Testis (tissue), 2 donors: Measurements from ENCODE around the gene FXYD2.

Source experiments
- POLR2A ChIP-seq: fragments of 450-650 bp; IDR thresholded peaks from one replicate; pipeline ENCODE4 v1.6.1; 2017; ENCODE audit warnings: antibody characterized with exemption, mild to moderate bottlenecking, moderate library complexity
- TF ChIP-seq, protein P1 (sequence below), 3 experiments: fragments of 450-650 bp in 2 of 3; fragments of 200-600 bp in 1 of 3; sonication (generic) in 1 of 3; IDR thresholded peaks; one replicate each; pipeline ENCODE4 v1.5.1; 2016 to 2019; ENCODE audit warnings: antibody characterized with exemption in 3 of 3, mild to moderate bottlenecking in 2 of 3, moderate library complexity in 1 of 3

DNA sequence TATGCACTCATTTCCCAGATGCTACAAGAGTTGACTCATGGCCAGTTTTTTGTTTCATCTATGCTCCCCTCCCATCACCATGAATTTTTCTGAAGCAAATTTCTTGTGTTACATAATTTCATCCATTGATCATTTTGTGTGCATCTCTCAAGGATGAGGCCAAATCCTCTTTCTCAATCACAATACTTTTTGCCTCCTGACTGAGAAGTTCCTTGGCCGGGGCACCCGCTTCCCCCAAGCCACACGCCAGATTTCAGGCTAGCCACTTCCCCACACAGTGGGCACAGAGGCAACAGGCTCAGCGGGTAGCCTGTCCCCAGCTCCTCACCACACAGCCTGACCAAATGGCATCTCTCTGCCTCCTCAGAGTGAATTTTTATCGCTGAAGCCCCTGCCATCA lies 17.7 kb downstream of the FXYD2 start:
- TF ChIP-seq, protein P1, sequence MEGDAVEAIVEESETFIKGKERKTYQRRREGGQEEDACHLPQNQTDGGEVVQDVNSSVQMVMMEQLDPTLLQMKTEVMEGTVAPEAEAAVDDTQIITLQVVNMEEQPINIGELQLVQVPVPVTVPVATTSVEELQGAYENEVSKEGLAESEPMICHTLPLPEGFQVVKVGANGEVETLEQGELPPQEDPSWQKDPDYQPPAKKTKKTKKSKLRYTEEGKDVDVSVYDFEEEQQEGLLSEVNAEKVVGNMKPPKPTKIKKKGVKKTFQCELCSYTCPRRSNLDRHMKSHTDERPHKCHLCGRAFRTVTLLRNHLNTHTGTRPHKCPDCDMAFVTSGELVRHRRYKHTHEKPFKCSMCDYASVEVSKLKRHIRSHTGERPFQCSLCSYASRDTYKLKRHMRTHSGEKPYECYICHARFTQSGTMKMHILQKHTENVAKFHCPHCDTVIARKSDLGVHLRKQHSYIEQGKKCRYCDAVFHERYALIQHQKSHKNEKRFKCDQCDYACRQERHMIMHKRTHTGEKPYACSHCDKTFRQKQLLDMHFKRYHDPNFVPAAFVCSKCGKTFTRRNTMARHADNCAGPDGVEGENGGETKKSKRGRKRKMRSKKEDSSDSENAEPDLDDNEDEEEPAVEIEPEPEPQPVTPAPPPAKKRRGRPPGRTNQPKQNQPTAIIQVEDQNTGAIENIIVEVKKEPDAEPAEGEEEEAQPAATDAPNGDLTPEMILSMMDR (IDR thresholded peaks at IDR 0.05), result no peak
- no peak for TF ChIP-seq POLR2A
